22Rv1 (cell line): ENCODE measurements around the gene MBD3L3.
"Not testable (repeated sequence)": the region's sequence is repeated elsewhere in the genome, so short reads cannot be mapped to it uniquely, and the experiment has no call there.

Experiments
- CTCF ChIP-seq: fragments of 450-650 bp; IDR thresholded peaks from 2 replicates; pipeline ENCODE4 v1.5.1; 2017; ENCODE audit warnings: mild to moderate bottlenecking
- ZFX ChIP-seq: fragments of 450-650 bp; IDR thresholded peaks from 2 replicates; pipeline ENCODE4 v1.6.1; 2017; ENCODE audit warnings: antibody characterized with exemption, borderline replicate concordance

GRCh38 chr19:7058576-7058975 is at the start of gene MBD3L3:
- TF ChIP-seq CTCF, ZFX: not testable (repeated sequence)
